Esophagus muscularis mucosa (tissue), 4 donors: ENCODE results near the gene RNPC3. TPM values are rescaled to one million over a fixed set of nuclear protein-coding genes. Genes with fewer than 3 reads are reported as not detected.

ENCODE experiments used
- DNase-seq: peaks from one replicate; pipeline ENCODE4 v3.0.0-alpha.2; 2017; ENCODE audit errors: extremely low spot score
- H3K27ac ChIP-seq, 4 donors: fragments of 200-600 bp; sonication (generic); replicated peaks in 1 of 4; 1 replicate in 3 of 4; 2 replicates in 1 of 4; pipeline ENCODE4 v1.5.1; 2016 to 2019; ENCODE audit warnings: mild to moderate bottlenecking in 1 of 4
- H3K27me3 ChIP-seq, 4 donors: fragments of 200-600 bp; sonication (generic); one replicate each; pipeline versions ENCODE4 v1.5.1 to v1.6.0; 2016 to 2019
- H3K36me3 ChIP-seq, 4 donors: fragments of 200-600 bp; sonication (generic); one replicate each; pipeline ENCODE4 v1.5.1; 2016 to 2019
- H3K4me1 ChIP-seq, 4 donors: fragments of 200-600 bp; sonication (generic); one replicate each; pipeline ENCODE4 v1.5.1; 2016 to 2019
- H3K4me3 ChIP-seq, 4 donors: fragments of 200-600 bp; sonication (generic); 1 replicate in 2 of 4; 2 replicates in 2 of 4; pipeline ENCODE4 v1.5.1; 2016 to 2019; ENCODE audit warnings: mild to moderate bottlenecking in 4 of 4, moderate library complexity in 1 of 4
- H3K9me3 ChIP-seq, 4 donors: fragments of 200-600 bp; sonication (generic); 1 replicate in 3 of 4; 2 replicates in 1 of 4; pipeline ENCODE4 v1.5.1; 2016 to 2019
- CTCF ChIP-seq, 3 experiments: fragments of 200-600 bp in 2 of 3; fragments of 450-650 bp in 1 of 3; sonication (generic) in 2 of 3; IDR thresholded peaks; one replicate each; pipeline ENCODE4 v1.5.1; 2017 to 2019; ENCODE audit warnings: antibody characterized with exemption in 3 of 3, mild to moderate bottlenecking in 2 of 3, moderate library complexity in 1 of 3
- EP300 ChIP-seq: sonication (generic); formaldehyde crosslinking; IDR thresholded peaks from one replicate; pipeline ENCODE4 v1.6.1; 2017; ENCODE audit warnings: antibody characterized with exemption
- POLR2A ChIP-seq: fragments of 450-650 bp; IDR thresholded peaks from one replicate; pipeline ENCODE4 v1.6.1; 2017; ENCODE audit warnings: antibody characterized with exemption, moderate library complexity, mild to moderate bottlenecking, low read depth
- POLR2AphosphoS5 ChIP-seq, 2 donors: sonication (generic); formaldehyde crosslinking; IDR thresholded peaks; one replicate each; pipeline ENCODE4 v1.6.1; 2017; ENCODE audit warnings: antibody characterized with exemption in 2 of 2
- WGBS: methylation state at CpG from one replicate; pipeline ENCODE4 v1.1.5; 2018; 5-methylcytosine and 5-hydroxymethylcytosine counted together
- intact Hi-C: fragments of 100-400 bp; cut with DNase I; formaldehyde crosslinking; loops from one replicate; pipeline ENCODE4 v1.15.1; 2023
- total RNA-seq, 4 donors: library from RNA; depleted of rRNA; stranded (reverse); fragments of >200 nt; gene quantifications; one replicate each; pipeline versions ENCODE4 v1.1.0 to v1.2.1, GENCODE V29; 2016

RNPC3 gene
- total RNA-seq, 4 donors from 2014 or later = 7.5 to 30.3 (median 14.7) TPM

- DNase-seq = no peak
- Histone ChIP-seq H3K27me3 (no peaks in the 10 kb centered on the region), H3K27ac (no peak overlapping the region), H3K36me3 (peaks cover 0 to 13% (median 7%) of the 10 kb centered on the region in 4 donors), H3K4me3 (peak overlapping the region; percentile 67 to 95 (median 81)), H3K4me1 (peaks cover 14 to 62% (median 58%) of the 10 kb centered on the region in 4 donors), H3K9me3 (no peaks in the 10 kb centered on the region)
- intact Hi-C loops = no loop called here
- TF ChIP-seq EP300 = no peak
- TF ChIP-seq POLR2A = no peak
- no peak for TF ChIP-seq POLR2AphosphoS5 (IDR thresholded peaks at IDR 0.05)
- no peak for TF ChIP-seq CTCF (IDR thresholded peaks at IDR 0.05)
- WGBS = 76% methylated on average over 2 of the region's 2 CpGs
These were observed 1.8 kb downstream of the RNPC3 start for GRCh38 chr1:103527331-103527730.

- no peak overlapping the region for H3K27ac ChIP-seq
- no peak for DNase-seq
- no peaks in the 10 kb centered on the region for H3K27me3 ChIP-seq
- intact Hi-C loops = no loop called here
- peaks cover 19 to 67% (median 57%) of the 10 kb centered on the region in 4 donors for H3K4me1 ChIP-seq
- no peaks in the 10 kb centered on the region for H3K9me3 ChIP-seq
- peaks cover 0 to 25% (median 11%) of the 10 kb centered on the region in 4 donors for H3K36me3 ChIP-seq
- 88% methylated on average over 8 of the region's 8 CpGs for WGBS
- H3K4me3 ChIP-seq = no peak overlapping the region
- no peak for TF ChIP-seq EP300
- TF ChIP-seq POLR2AphosphoS5 (IDR thresholded peaks at IDR 0.05) = no peak
These were observed 4.2 kb downstream of the RNPC3 start for GRCh38 chr1:103529746-103530145.

GRCh38 chr1:103538226-103538625 lies 12.7 kb downstream of the RNPC3 start:
- intact Hi-C loops = no loop called here
- H3K4me1 ChIP-seq = peaks cover 0 to 2% (median under 1%) of the 10 kb centered on the region in 4 donors

GRCh38 chr1:103541431-103541830 lies 15.9 kb downstream of the RNPC3 start:
- WGBS = 82% methylated on average over 3 of the region's 3 CpGs
- no peaks in the 10 kb centered on the region for H3K9me3 ChIP-seq
- H3K4me3 ChIP-seq = no peak overlapping the region
- H3K27ac ChIP-seq = no peak overlapping the region
- H3K4me1 ChIP-seq = no peaks in the 10 kb centered on the region
- no peak for TF ChIP-seq EP300
- no peaks in the 10 kb centered on the region for H3K27me3 ChIP-seq
- no peak for DNase-seq
- H3K36me3 ChIP-seq = peaks cover 49 to 97% (median 74%) of the 10 kb centered on the region in 4 donors
- intact Hi-C loops = no loop called here

More at GRCh38 chr1:103538226-103538625, 12.7 kb downstream of the RNPC3 start:
- peaks cover 46 to 97% (median 69%) of the 10 kb centered on the region in 4 donors for H3K36me3 ChIP-seq
- H3K27ac ChIP-seq = no peak overlapping the region
- DNase-seq = no peak
- no peaks in the 10 kb centered on the region for H3K9me3 ChIP-seq
- TF ChIP-seq POLR2AphosphoS5 (IDR thresholded peaks at IDR 0.05) (no peak), POLR2A (no peak), CTCF (IDR thresholded peaks at IDR 0.05) (no peak), EP300 (no peak)
- H3K27me3 ChIP-seq = no peaks in the 10 kb centered on the region
- H3K4me3 ChIP-seq = no peak overlapping the region
- 84% methylated on average over 2 of the region's 2 CpGs for WGBS

- intact Hi-C loops = no loop called here
- Histone ChIP-seq H3K9me3 (no peaks in the 10 kb centered on the region), H3K4me3 (no peak overlapping the region), H3K4me1 (no peaks in the 10 kb centered on the region), H3K36me3 (peaks cover 45 to 91% (median 75%) of the 10 kb centered on the region in 4 donors), H3K27me3 (no peaks in the 10 kb centered on the region), H3K27ac (no peak overlapping the region)
- TF ChIP-seq CTCF (IDR thresholded peaks at IDR 0.05) (no peak), POLR2A (no peak), POLR2AphosphoS5 (IDR thresholded peaks at IDR 0.05) (no peak), EP300 (no peak)
- 82% methylated on average over 1 of the region's 1 CpG for WGBS
- DNase-seq = no peak
These were observed 21.0 kb downstream of the RNPC3 start for GRCh38 chr1:103546496-103546895.

- Histone ChIP-seq H3K27ac (no peak overlapping the region), H3K36me3 (peaks cover 53 to 94% (median 77%) of the 10 kb centered on the region in 4 donors), H3K4me3 (no peak overlapping the region), H3K9me3 (no peaks in the 10 kb centered on the region), H3K4me1 (no peaks in the 10 kb centered on the region), H3K27me3 (no peaks in the 10 kb centered on the region)
- WGBS = 95% methylated on average over 3 of the region's 3 CpGs
- intact Hi-C loops = no loop called here
- no peak for DNase-seq
- no peak for TF ChIP-seq POLR2AphosphoS5 (IDR thresholded peaks at IDR 0.05)
- no peak for TF ChIP-seq CTCF (IDR thresholded peaks at IDR 0.05)
- no peak for TF ChIP-seq EP300
- no peak for TF ChIP-seq POLR2A
These were observed 22.3 kb downstream of the RNPC3 start for GRCh38 chr1:103547840-103548239.
